GM12878 (cell line): ENCODE data around the gene PCSK2. TPM values are rescaled to one million over a fixed set of nuclear protein-coding genes. Genes with fewer than 3 reads are reported as not detected.

ENCODE experiments used
- ATAC-seq: fragments of 200-7000 bp; cut with Tn5 transposase; 3 replicates; pipeline ENCODE4 v1.9.1; 2020; ENCODE audit warnings: mild to moderate bottlenecking, moderate library complexity
- BruUV-seq: library from RNA; stranded (reverse); fragments of 400-500 nt; replicated peaks from 2 replicates; lab custom pipeline; 2021; lab: Mats Ljungman, UMichigan
- CTCF ChIA-PET: fragments of 300-600 bp; sonication (Branson Sonifier 250); formaldehyde crosslinking; extraction: SDS; loops from one replicate; lab custom pipeline; 2021; ENCODE audit warnings: inconsistent platforms; lab: Yijun Ruan, JAX
- POLR2A ChIA-PET: fragments of 350-600 bp; formaldehyde crosslinking; extraction: SDS; loops from one replicate; lab custom pipeline; 2021; ENCODE audit warnings: inconsistent platforms; lab: Charles Lee
- RAD21 ChIA-PET: fragments of 300-600 bp; sonication (Branson Sonifier 250); formaldehyde crosslinking; loops from one replicate; lab custom pipeline; 2023; ENCODE audit warnings: antibody characterized with exemption; ENCODE audit not compliant: unreplicated experiment; lab: Charles Lee
- SMC1A ChIA-PET: fragments of 300-600 bp; sonication (Branson Sonifier 250); formaldehyde crosslinking; loops from one replicate; lab custom pipeline; 2023; ENCODE audit not compliant: unreplicated experiment, uncharacterized antibody; lab: Charles Lee
- DNase-seq: peaks from one replicate; pipeline ENCODE4 v3.0.0-alpha.2; 2011; ENCODE audit warnings: low read depth, low spot score
- FAIRE-seq: peaks from 3 replicates; lab custom pipeline; 2011; peaks lifted over from hg19 to GRCh38; lab: Jason Lieb, UNC
- H2AFZ ChIP-seq: 2 replicates; pipeline ENCODE4 v1.6.0; 2011; ENCODE audit warnings: low read depth, low read length, control low read depth; ENCODE audit not compliant: control insufficient read depth
- H3K27ac ChIP-seq: 2 replicates; pipeline ENCODE4 v1.5.1; 2011; ENCODE audit warnings: control low read depth; ENCODE audit not compliant: control insufficient read depth, insufficient read depth
- H3K27me3 ChIP-seq, 2 experiments: replicated peaks in 1 of 2; 2 replicates each; pipeline versions ENCODE4 v1.6.0 to v1.6.1; 2011; ENCODE audit warnings: low read length in 1 of 2; ENCODE audit not compliant: control insufficient read depth in 2 of 2, insufficient read depth in 2 of 2
- H3K36me3 ChIP-seq, 2 experiments: 2 replicates each; pipeline ENCODE4 v1.5.1; 2011; ENCODE audit warnings: low read length in 1 of 2; ENCODE audit not compliant: control insufficient read depth in 2 of 2, insufficient read depth in 2 of 2
- H3K4me1 ChIP-seq: 2 replicates; pipeline ENCODE4 v1.6.1; 2011; ENCODE audit warnings: mild to moderate bottlenecking, low read length, moderate library complexity, mixed read lengths; ENCODE audit not compliant: control insufficient read depth, insufficient read depth
- H3K4me2 ChIP-seq: 2 replicates; pipeline ENCODE4 v1.6.0; 2011; ENCODE audit warnings: control low read depth; ENCODE audit not compliant: control insufficient read depth, insufficient read depth
- H3K4me3 ChIP-seq: fragments of 200-600 bp; sonication (generic); 2 replicates; pipeline ENCODE4 v1.5.1; 2016
- H3K79me2 ChIP-seq: 2 replicates; pipeline ENCODE4 v1.6.0; 2011; ENCODE audit warnings: low read length; ENCODE audit not compliant: control insufficient read depth, insufficient read depth
- H3K9ac ChIP-seq: 2 replicates; pipeline ENCODE4 v1.8.0; 2011; ENCODE audit warnings: low read length, control low read depth, mixed read lengths; ENCODE audit not compliant: control insufficient read depth, insufficient read depth
- H3K9me3 ChIP-seq: replicated peaks from 3 replicates; pipeline ENCODE4 v1.5.1; 2011; ENCODE audit warnings: mild to moderate bottlenecking, low read length; ENCODE audit not compliant: control insufficient read depth, insufficient read depth
- H4K20me1 ChIP-seq: 2 replicates; pipeline ENCODE4 v1.6.0; 2011; ENCODE audit not compliant: control insufficient read depth, insufficient read depth
- CUX1 ChIP-seq: IDR thresholded peaks from 2 replicates; pipeline ENCODE4 v1.6.1; 2012; ENCODE audit warnings: improper control_type of control experiment, low read depth, low read length; ENCODE audit not compliant: insufficient replicate concordance
- EZH2 ChIP-seq: IDR thresholded peaks from 2 replicates; pipeline ENCODE4 v1.6.1; 2012; ENCODE audit warnings: low read depth, mild to moderate bottlenecking, control low read depth, inconsistent platforms, low read length, borderline replicate concordance; ENCODE audit not compliant: control insufficient read depth
- MEF2B ChIP-seq: fragments of 450-650 bp; IDR thresholded peaks from 2 replicates; pipeline ENCODE4 v1.6.1; 2018; ENCODE audit warnings: mild to moderate bottlenecking, moderate library complexity; ENCODE audit not compliant: partially characterized antibody, poor library complexity, severe bottlenecking
- POLR2A ChIP-seq: IDR thresholded peaks from 2 replicates; pipeline ENCODE4 v1.6.1; 2011; ENCODE audit warnings: low read depth, mild to moderate bottlenecking, low read length
- REST ChIP-seq: IDR thresholded peaks from 2 replicates; pipeline ENCODE4 v1.6.1; 2012; ENCODE audit warnings: mild to moderate bottlenecking, low read depth, low read length
- ZNF207 ChIP-seq: fragments of 450-650 bp; IDR thresholded peaks from 2 replicates; pipeline ENCODE4 v1.6.1; 2014; ENCODE audit warnings: antibody characterized with exemption, mild to moderate bottlenecking, borderline replicate concordance
- WGBS: methylation state at CpG from one replicate; pipeline ENCODE4 v1.1.6; 2016; ENCODE audit warnings: low lambda C conversion rate; ENCODE audit not compliant: insufficient replicate concordance, insufficient coverage; ENCODE audit errors: missing lambda C conversion rate; 5-methylcytosine and 5-hydroxymethylcytosine counted together
- in situ Hi-C: fragments of 300-500 bp; cut with MboI; formaldehyde crosslinking; loops from 9 replicates; pipeline ENCODE4 v1.14.3; 2018; ENCODE audit warnings: mixed read lengths
- intact Hi-C: fragments of 100-400 bp; cut with micrococcal nuclease; formaldehyde crosslinking; loops from one replicate; pipeline ENCODE4 v1.14.2; 2022; ENCODE audit not compliant: unreplicated experiment
- polyA plus RNA-seq, 11 experiments: library from polyadenylated mRNA; depleted of rRNA in 4 of 11; unstranded in 6 of 11; stranded (reverse) in 5 of 11; fragments of >200 nt; fragmentation: Nextera tagmentation in 4 of 11; fragmentation: Illumina TruSeq in 1 of 11; extraction: Ambion mirVana in 4 of 11; extraction: Trizol in 1 of 11; gene quantifications; 1 replicate in 1 of 11; 2 replicates in 10 of 11; pipeline versions ENCODE4 v1.2.1 to v1.2.3, GENCODE V29; 2011 to 2016; ENCODE audit warnings: inconsistent platforms in 2 of 11, missing spikeins in 2 of 11, low read depth in 1 of 11
- total RNA-seq, 4 experiments: library from RNA; depleted of rRNA in 3 of 4; stranded (reverse); fragments of >200 nt in 3 of 4; fragmentation: Illumina TruSeq in 1 of 4; extraction: Trizol in 1 of 4; gene quantifications; 2 replicates each; pipeline versions ENCODE4 v1.2.1 to v1.2.3, GENCODE V29; 2013 to 2021

The PCSK2 gene
- total and polyA plus RNA-seq, 10 of the 15 experiments (the other 5 are each of a cell fraction or from before 2014, with no cell fraction given) = not detected

- 27% methylated on average over 6 of the region's 6 CpGs for WGBS
Observed at GRCh38 chr20:17189976-17190695, 36.7 kb upstream of the PCSK2 start.

More at GRCh38 chr20:17189976-17190695, 36.7 kb upstream of the PCSK2 start:
- no peak overlapping the region for H3K27ac ChIP-seq
- no peak overlapping the region for H3K9ac ChIP-seq
- no peaks in the 10 kb centered on the region for H3K27me3 ChIP-seq
- BruUV-seq = no TSS peak
- no peaks in the 10 kb centered on the region for H3K4me1 ChIP-seq
- intact Hi-C loops = no loop called here
- ChIA-PET CTCF (no interaction called here), POLR2A (no interaction called here), RAD21 (no interaction called here), SMC1A (interaction anchor here (1.4 kb wide), 1 partner anchor 29 kb away, joined by 3 read pairs; no protein-coding TSS in a partner anchor)
- no peak for ATAC-seq
- H3K4me2 ChIP-seq = no peak overlapping the region
- no peak for DNase-seq
- H4K20me1 ChIP-seq = no peaks in the 10 kb centered on the region
- H3K9me3 ChIP-seq = no peaks in the 10 kb centered on the region
- in situ Hi-C loops = no loop called here
- H3K79me2 ChIP-seq = no peaks in the 10 kb centered on the region
- TF ChIP-seq REST (no peak), CUX1 (no peak), MEF2B (no peak), ZNF207 (no peak), POLR2A (no peak), EZH2 (no peak)
- H3K36me3 ChIP-seq = no peaks in the 10 kb centered on the region
- H2AFZ ChIP-seq = no peak overlapping the region
- FAIRE-seq = no peak
- no peak overlapping the region for H3K4me3 ChIP-seq
